K562 (cell line): ENCODE data around the gene DNASE2. TPM values are rescaled to one million over a fixed set of nuclear protein-coding genes. Genes with fewer than 3 reads are reported as not detected.
A peak's percentile ranks its signal among the peaks of the same experiment; 100 is the strongest.
"Not testable (repeated sequence)": the region's sequence is repeated elsewhere in the genome, so short reads cannot be mapped to it uniquely, and the experiment has no call there.

Source experiments
- CBFA2T3 ChIP-seq: fragments of 450-650 bp; IDR thresholded peaks from 2 replicates; pipeline ENCODE4 v1.6.1; 2017
- CC2D1A ChIP-seq: fragments of 450-650 bp; IDR thresholded peaks from 2 replicates; pipeline ENCODE4 v1.6.1; 2017; ENCODE audit warnings: mild to moderate bottlenecking
- DPF2 ChIP-seq: fragments of 450-650 bp; IDR thresholded peaks from 2 replicates; pipeline ENCODE4 v1.6.1; 2016
- E2F8 ChIP-seq: fragments of 450-650 bp; IDR thresholded peaks from 2 replicates; pipeline ENCODE4 v1.7.1; 2018; ENCODE audit warnings: mild to moderate bottlenecking, low read depth; ENCODE audit not compliant: partially characterized antibody
- EHMT2 ChIP-seq: fragments of 450-650 bp; IDR thresholded peaks from 2 replicates; pipeline ENCODE4 v1.6.1; 2018; ENCODE audit warnings: antibody characterized with exemption
- GABPB2 ChIP-seq: fragments of 250-450 bp; sonication (Bioruptor Pico); conservative IDR thresholded peaks from 2 replicates; pipeline ENCODE4 v1.5.1; 2021; ENCODE audit warnings: mild to moderate bottlenecking
- HDAC1 ChIP-seq, 2 experiments: fragments of 450-650 bp; IDR thresholded peaks; 2 replicates each; pipeline ENCODE4 v1.6.1; 2016 to 2017; ENCODE audit warnings: inconsistent platforms in 1 of 2, mild to moderate bottlenecking in 1 of 2, moderate library complexity in 1 of 2
- HLTF ChIP-seq: fragments of 450-650 bp; IDR thresholded peaks from 2 replicates; pipeline ENCODE4 v1.6.1; 2016
- LARP7 ChIP-seq: fragments of 450-650 bp; IDR thresholded peaks from 2 replicates; pipeline ENCODE4 v1.6.1; 2016
- MCM7 ChIP-seq, 2 experiments: fragments of 450-650 bp; IDR thresholded peaks; 2 replicates each; pipeline ENCODE4 v1.6.1; 2016 to 2018
- MIER1 ChIP-seq: fragments of 450-650 bp; IDR thresholded peaks from 2 replicates; pipeline ENCODE4 v1.6.1; 2016; ENCODE audit warnings: antibody characterized with exemption, mild to moderate bottlenecking, low read depth
- NFATC3 ChIP-seq: fragments of 450-650 bp; IDR thresholded peaks from 2 replicates; pipeline ENCODE4 v1.6.1; 2017; ENCODE audit warnings: mild to moderate bottlenecking
- NFRKB ChIP-seq: fragments of 450-650 bp; IDR thresholded peaks from 2 replicates; pipeline ENCODE4 v1.6.1; 2016; ENCODE audit warnings: low read depth
- PHB2 ChIP-seq: fragments of 450-650 bp; IDR thresholded peaks from 2 replicates; pipeline ENCODE4 v1.6.1; 2017; ENCODE audit warnings: low read depth
- PHF20 ChIP-seq: fragments of 450-650 bp; IDR thresholded peaks from 2 replicates; pipeline ENCODE4 v1.6.1; 2018; ENCODE audit not compliant: partially characterized antibody
- POLR2B ChIP-seq: fragments of 450-650 bp; IDR thresholded peaks from 2 replicates; pipeline ENCODE4 v1.6.1; 2018; ENCODE audit warnings: low read depth; ENCODE audit not compliant: partially characterized antibody
- RBM25 ChIP-seq: fragments of 200-400 bp; formaldehyde crosslinking; IDR thresholded peaks from 2 replicates; pipeline ENCODE4 v1.6.1; 2018; ENCODE audit warnings: low read length, low read depth, moderate library complexity; ENCODE audit not compliant: severe bottlenecking
- REST ChIP-seq, 2 experiments: fragments of 450-650 bp; formaldehyde crosslinking in 1 of 2; IDR thresholded peaks; 2 replicates each; pipeline versions ENCODE4 v1.4.0 to v1.6.1; 2014 to 2020; ENCODE audit warnings: mild to moderate bottlenecking in 2 of 2, borderline replicate concordance in 1 of 2, low read depth in 1 of 2
- SMARCA4 ChIP-seq: fragments of 450-650 bp; IDR thresholded peaks from 2 replicates; pipeline ENCODE4 v1.6.1; 2016
- TRIM24 ChIP-seq, 2 experiments: fragments of 450-650 bp; IDR thresholded peaks; 2 replicates each; pipeline ENCODE4 v1.6.1; 2016
- polyA plus RNA-seq, 8 experiments: library from polyadenylated mRNA; depleted of rRNA in 4 of 8; stranded (reverse) in 5 of 8; unstranded in 3 of 8; fragments of >200 nt; fragmentation: Nextera tagmentation in 2 of 8; fragmentation: Illumina TruSeq in 1 of 8; extraction: Ambion mirVana in 2 of 8; extraction: Trizol in 1 of 8; gene quantifications; 2 replicates each; pipeline versions ENCODE4 v1.2.1 to v1.2.3, GENCODE V29; 2011 to 2014; ENCODE audit warnings: inconsistent platforms in 1 of 8, missing spikeins in 1 of 8
- total RNA-seq, 7 experiments: library from RNA; depleted of rRNA in 6 of 7; stranded (reverse); fragments of >200 nt in 6 of 7; fragmentation: Illumina TruSeq in 2 of 7; extraction: Trizol in 2 of 7; gene quantifications; 2 replicates each; pipeline versions ENCODE4 v1.2.1 to v1.2.3, GENCODE V29; 2011 to 2021; ENCODE audit warnings: low replicate concordance in 1 of 7

The DNASE2 gene
- total and polyA plus RNA-seq, 9 of the 15 experiments (the other 6 are each of a cell fraction or from before 2014, with no cell fraction given) = 4.4 to 27.0 (median 20.2) TPM

GRCh38 chr19:12890299-12890786 is 9.1 kb upstream of the DNASE2 start (continued):
- peak; percentile 66 for TF ChIP-seq POLR2B
- TF ChIP-seq SMARCA4 = peak; percentile 44; the same call in 1 of the 2 replicates
- TF ChIP-seq LARP7 = peak; percentile 98
- 0 out of 2 replicates have a peak, but pooled peaks have one; percentile 26 for TF ChIP-seq NFRKB
- 0 out of 2 replicates have a peak, but pooled peaks have one; percentile 14 for TF ChIP-seq REST (IDR thresholded peaks at IDR 0.05; ENCODE audit: borderline replicate concordance)
- not testable (repeated sequence) for TF ChIP-seq REST (CRISPR knock-in tag; IDR thresholded peaks at IDR 0.05; ENCODE audit: low read depth)
- TF ChIP-seq CC2D1A = peak; percentile 59; the same call in 1 of the 2 replicates
- peak; percentile 48 for TF ChIP-seq E2F8
- TF ChIP-seq DPF2 = peak; percentile 74
- TF ChIP-seq RBM25 = peak; percentile 49
- 0 out of 2 replicates have a peak, but pooled peaks have one; percentile 35 for TF ChIP-seq CBFA2T3
- TF ChIP-seq PHF20 = peak; percentile 63
- TF ChIP-seq HLTF = peak; percentile 98
- peak; percentile 68; the same call in 1 of the 2 replicates for TF ChIP-seq NFATC3
- 0 out of 2 replicates have a peak, but pooled peaks have one; percentile 37 for TF ChIP-seq GABPB2 (CRISPR knock-in tag)
- TF ChIP-seq MIER1 = 0 out of 2 replicates have a peak, but pooled peaks have one; percentile 57
- TF ChIP-seq PHB2 = peak; percentile 71; the same call in 1 of the 2 replicates
- TF ChIP-seq EHMT2 = peak; percentile 60
- peak in 1 of 2 experiments; percentile 98; a peak in 3 of 4 replicates for TF ChIP-seq HDAC1 (IDR thresholded peaks at IDR 0.05)
- peak; percentile 43 to 47; a peak in 2 of 4 replicates for TF ChIP-seq TRIM24 (IDR thresholded peaks at IDR 0.05)
- peak in 1 of 2 experiments; percentile 68; a peak in 1 of 4 replicates for TF ChIP-seq MCM7 (IDR thresholded peaks at IDR 0.05)
